Small intestine (tissue), 7 donors: Measurements from ENCODE around the gene CLEC18B. TPM values are rescaled to one million over a fixed set of nuclear protein-coding genes. Genes with fewer than 3 reads are reported as not detected.
"Not testable (repeated sequence)": the region's sequence is repeated elsewhere in the genome, so short reads cannot be mapped to it uniquely, and the experiment has no call there.

Experiments
- DNase-seq, 2 donors: peaks; one replicate each; pipeline versions ENCODE4 v3.0.0 to v3.0.0-alpha.2; 2013
- FAIRE-seq: peaks from 2 replicates; lab custom pipeline; 2012; peaks lifted over from hg19 to GRCh38; lab: Jason Lieb, UNC
- H3K27ac ChIP-seq, 3 donors: one replicate each; pipeline ENCODE4 v1.5.1; 2013; ENCODE audit warnings: low read length in 2 of 3, mild to moderate bottlenecking in 2 of 3, control low read depth in 1 of 3, inconsistent platforms in 1 of 3, low read depth in 1 of 3, moderate library complexity in 1 of 3
- H3K27me3 ChIP-seq, 3 donors: one replicate each; pipeline ENCODE4 v1.6.1; 2013; ENCODE audit warnings: low read length in 3 of 3, inconsistent platforms in 1 of 3; ENCODE audit not compliant: control insufficient read depth in 3 of 3, insufficient read depth in 3 of 3
- H3K36me3 ChIP-seq, 3 donors: one replicate each; pipeline ENCODE4 v1.6.1; 2013; ENCODE audit warnings: low read length in 3 of 3, inconsistent platforms in 1 of 3, low read depth in 1 of 3, mild to moderate bottlenecking in 1 of 3, moderate library complexity in 1 of 3; ENCODE audit not compliant: control insufficient read depth in 3 of 3, insufficient read depth in 2 of 3
- H3K4me1 ChIP-seq, 3 donors: one replicate each; pipeline ENCODE4 v1.6.1; 2013; ENCODE audit warnings: low read length in 2 of 3, inconsistent platforms in 1 of 3, low read depth in 1 of 3, mild to moderate bottlenecking in 1 of 3, moderate library complexity in 1 of 3; ENCODE audit not compliant: control insufficient read depth in 3 of 3, insufficient read depth in 2 of 3
- H3K4me3 ChIP-seq, 3 donors: one replicate each; pipeline ENCODE4 v1.5.1; 2013; ENCODE audit warnings: low read length in 3 of 3, control low read depth in 1 of 3, inconsistent platforms in 1 of 3, low read depth in 1 of 3, mild to moderate bottlenecking in 1 of 3, moderate library complexity in 1 of 3
- H3K9me3 ChIP-seq, 2 donors: one replicate each; pipeline ENCODE4 v1.6.1; 2013; ENCODE audit warnings: low read depth in 1 of 2, low read length in 1 of 2; ENCODE audit not compliant: control insufficient read depth in 2 of 2, insufficient read depth in 1 of 2
- WGBS, 3 donors: extraction: QIAGEN DNeasy Blood & Tissue Kit; methylation state at CpG; one replicate each; pipeline ENCODE4 v1.1.7; 2013; 5-methylcytosine and 5-hydroxymethylcytosine counted together
- polyA plus RNA-seq, 4 donors: library from polyadenylated mRNA; stranded (reverse) in 3 of 4; unstranded in 1 of 4; fragments of 200-250 nt in 3 of 4; fragments of 120-200 nt in 1 of 4; gene quantifications; one replicate each; pipeline versions ENCODE4 v1.2.1 to v1.2.3, GENCODE V29; 2013
- donor health status: healthy with polysubstance abuse.
- donor health status: control.
- donor health status: control.
- donor health status: Bipolar disorder and iron deficiency.
- donor health status: healthy.

CLEC18B gene
- polyA plus RNA-seq, 4 donors = 0.92 to 4.5 (median 1.4) TPM

DNA sequence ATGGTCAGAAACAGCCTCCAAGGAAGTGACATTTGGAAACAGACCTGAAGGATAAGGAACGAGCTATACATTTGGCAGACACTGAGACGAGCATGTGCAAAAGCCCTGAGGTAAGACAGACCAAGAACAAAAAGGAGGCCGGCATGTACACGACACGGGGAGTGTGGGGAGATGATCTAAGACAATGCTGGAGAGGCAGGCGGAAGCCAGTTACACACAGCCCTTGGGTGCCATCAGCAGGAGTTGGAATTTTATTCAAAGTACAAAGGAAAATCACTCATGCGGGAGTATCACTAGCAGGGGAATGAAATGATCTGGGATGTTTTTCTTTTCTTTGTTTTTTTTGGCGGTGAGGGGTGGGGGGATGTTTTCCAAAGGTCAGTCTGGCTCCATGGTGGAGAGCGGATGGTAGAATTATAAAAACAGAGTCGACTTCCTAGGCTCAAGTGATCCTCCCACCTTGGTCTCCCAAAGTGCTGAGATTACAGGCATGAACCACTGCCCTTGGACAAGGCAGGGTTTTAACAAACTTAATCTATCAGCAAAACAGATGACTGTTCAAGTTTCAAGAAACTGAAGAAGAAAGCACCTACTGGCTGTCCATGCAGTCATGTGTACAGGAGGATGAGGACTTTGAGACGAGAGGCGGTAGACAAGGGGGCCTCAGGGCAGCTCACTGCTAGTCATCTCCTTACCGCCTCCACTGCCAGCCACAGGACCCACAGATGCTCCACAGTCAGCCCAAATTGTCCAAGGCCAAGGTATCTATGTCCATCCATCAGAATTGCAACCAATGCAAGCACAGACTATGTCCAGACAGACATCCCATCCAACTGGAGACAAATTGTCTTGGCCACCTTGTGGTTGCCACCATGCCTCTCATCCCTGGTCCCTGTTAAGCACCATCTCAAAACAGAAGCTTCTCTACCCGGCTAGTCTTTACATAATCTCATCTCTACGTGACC lies 59.4 kb downstream of the CLEC18B start:
- H3K4me3 ChIP-seq, H3K27me3 ChIP-seq, FAIRE-seq, H3K4me1 ChIP-seq, H3K9me3 ChIP-seq, H3K27ac ChIP-seq, DNase-seq: not testable (repeated sequence)
- peaks cover 0 to 35% (median 3%) of the 10 kb centered on the region in 3 donors for H3K36me3 ChIP-seq
- 93 to 96% (median 93%) methylated on average over 8 to 10 of the region's 15 CpGs for WGBS, 3 donors

Other genes starting within 250 kb of the CLEC18B start
- gene PSMD7, start 124.7 kb downstream of the CLEC18B start, polyA plus RNA-seq = 10 to 100 TPM; 61.7 to 86.7 (median 71.1) TPM
- gene NPIPB15, start 45.2 kb downstream of the CLEC18B start, polyA plus RNA-seq = 10 to 100 TPM; 18.2 to 96.2 (median 43.3) TPM
- 100 to 1,000 TPM in 1 of 4 donors, 10 to 100 TPM in 3; 12.2 to 102 (median 28.2) TPM for gene GLG1, start 185.6 kb upstream of the CLEC18B start, polyA plus RNA-seq
- gene RFWD3, start 245.4 kb upstream of the CLEC18B start, polyA plus RNA-seq = 10 to 100 TPM in 3 of 4 donors, 1 to 10 TPM in 1; 5.8 to 19.4 (median 11.1) TPM